Left ventricle myocardium inferior (tissue), 1 donor: Measurements from ENCODE around the gene PARVB. TPM values are rescaled to one million over a fixed set of nuclear protein-coding genes. Genes with fewer than 3 reads are reported as not detected.
A peak's percentile ranks its signal among the peaks of the same experiment; 100 is the strongest.

Experiments
- DNase-seq: peaks from one replicate; pipeline ENCODE4 v3.0.0-alpha.2; 2020
- H3K27ac ChIP-seq: fragments of 200-600 bp; replicated peaks from 2 replicates; pipeline ENCODE4 v1.8.0; 2021
- H3K27me3 ChIP-seq: fragments of 200-600 bp; 2 replicates; pipeline ENCODE4 v1.8.0; 2021; ENCODE audit warnings: low read depth
- H3K36me3 ChIP-seq: fragments of 200-600 bp; 2 replicates; pipeline ENCODE4 v1.8.0; 2021
- H3K4me1 ChIP-seq: fragments of 200-600 bp; 2 replicates; pipeline ENCODE4 v1.8.0; 2021
- H3K4me3 ChIP-seq: fragments of 200-600 bp; 2 replicates; pipeline ENCODE4 v1.8.0; 2021; ENCODE audit warnings: mild to moderate bottlenecking, moderate library complexity
- H3K9me3 ChIP-seq: fragments of 200-600 bp; replicated peaks from 2 replicates; pipeline ENCODE4 v1.8.0; 2021
- intact Hi-C: fragments of 100-400 bp; cut with micrococcal nuclease; formaldehyde crosslinking; loops from one replicate; pipeline ENCODE4 v1.11.0; 2022
- total RNA-seq: library from RNA; stranded (reverse); fragmentation: NEBNext Ultra II Directional; extraction: Animal tissue kit (Norgen Biotek cat#: 25700); gene quantifications from one replicate; pipeline ENCODE4 v1.2.1, GENCODE V29; 2021
- TF ChIP-seq, protein P1 (sequence below): fragments of 200-600 bp; IDR thresholded peaks from 2 replicates; pipeline ENCODE4 v1.8.0; 2021; ENCODE audit warnings: antibody characterized with exemption, mild to moderate bottlenecking, borderline replicate concordance
- donor health status: DM: no; HTN: yes; CAD: no; lungs with severe emphysema.

Gene PARVB
- total RNA-seq, 1 donor from 2014 or later = 155 TPM

DNA sequence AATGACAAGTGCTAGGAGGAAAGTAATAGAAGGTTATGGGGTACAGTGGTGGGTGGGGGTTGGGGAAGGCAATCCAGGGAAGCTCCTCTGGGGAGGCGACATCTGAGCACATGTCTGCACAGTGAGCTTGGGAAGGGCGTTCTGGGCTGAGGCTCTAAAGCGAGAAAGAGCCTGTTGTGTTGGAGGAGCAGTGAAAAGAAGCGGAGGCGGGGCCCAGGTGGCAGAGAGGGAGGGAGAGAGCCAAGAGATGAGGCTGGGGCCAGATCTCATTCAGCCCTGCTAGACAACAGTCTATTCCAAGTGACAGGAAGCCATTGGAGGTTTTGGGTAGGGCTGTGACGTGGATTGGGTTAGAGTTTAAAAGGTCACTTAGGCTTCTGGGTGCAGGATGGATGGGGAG, 101.3 kb downstream of the PARVB start:
- Histone ChIP-seq H3K27ac (no peak overlapping the region), H3K9me3 (peaks cover 27% of the 10 kb centered on the region), H3K4me3 (no peak overlapping the region), H3K27me3 (no peaks in the 10 kb centered on the region), H3K36me3 (peaks cover 35% of the 10 kb centered on the region), H3K4me1 (peaks cover 35% of the 10 kb centered on the region)
- DNase-seq = no peak
- intact Hi-C loops = no loop called here
- TF ChIP-seq, protein P1, sequence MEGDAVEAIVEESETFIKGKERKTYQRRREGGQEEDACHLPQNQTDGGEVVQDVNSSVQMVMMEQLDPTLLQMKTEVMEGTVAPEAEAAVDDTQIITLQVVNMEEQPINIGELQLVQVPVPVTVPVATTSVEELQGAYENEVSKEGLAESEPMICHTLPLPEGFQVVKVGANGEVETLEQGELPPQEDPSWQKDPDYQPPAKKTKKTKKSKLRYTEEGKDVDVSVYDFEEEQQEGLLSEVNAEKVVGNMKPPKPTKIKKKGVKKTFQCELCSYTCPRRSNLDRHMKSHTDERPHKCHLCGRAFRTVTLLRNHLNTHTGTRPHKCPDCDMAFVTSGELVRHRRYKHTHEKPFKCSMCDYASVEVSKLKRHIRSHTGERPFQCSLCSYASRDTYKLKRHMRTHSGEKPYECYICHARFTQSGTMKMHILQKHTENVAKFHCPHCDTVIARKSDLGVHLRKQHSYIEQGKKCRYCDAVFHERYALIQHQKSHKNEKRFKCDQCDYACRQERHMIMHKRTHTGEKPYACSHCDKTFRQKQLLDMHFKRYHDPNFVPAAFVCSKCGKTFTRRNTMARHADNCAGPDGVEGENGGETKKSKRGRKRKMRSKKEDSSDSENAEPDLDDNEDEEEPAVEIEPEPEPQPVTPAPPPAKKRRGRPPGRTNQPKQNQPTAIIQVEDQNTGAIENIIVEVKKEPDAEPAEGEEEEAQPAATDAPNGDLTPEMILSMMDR = no peak

DNA sequence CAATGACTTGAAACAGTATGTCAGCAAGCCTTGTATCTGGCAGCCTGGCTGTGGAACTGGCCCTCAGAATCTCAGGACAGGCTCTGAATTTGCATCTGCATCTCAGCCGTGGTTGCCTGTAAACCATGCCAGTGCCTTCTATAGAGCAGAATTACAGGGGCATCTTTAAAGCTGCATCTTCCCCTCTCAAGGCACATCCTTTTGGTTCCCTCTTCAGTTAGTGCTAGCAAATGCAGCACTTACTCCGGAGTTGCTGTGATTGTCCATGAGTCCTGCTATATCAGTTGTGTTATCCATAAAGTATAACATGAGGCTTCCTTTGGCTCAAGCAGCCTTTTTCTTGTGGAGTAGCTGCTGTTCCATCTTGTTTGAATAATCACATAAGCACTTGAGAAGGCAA, 102.7 kb downstream of the PARVB start:
- H3K27me3 ChIP-seq = no peaks in the 10 kb centered on the region
- H3K4me3 ChIP-seq = no peak overlapping the region
- intact Hi-C loops = no loop called here
- peaks cover 29% of the 10 kb centered on the region for H3K36me3 ChIP-seq
- H3K9me3 ChIP-seq = peaks cover 18% of the 10 kb centered on the region
- peaks cover 40% of the 10 kb centered on the region for H3K4me1 ChIP-seq
- TF ChIP-seq, protein P1 = no peak
- peak overlapping the region; percentile 58 for H3K27ac ChIP-seq
- no peak for DNase-seq

GRCh38 chr22:44127356-44127755, 103.3 kb downstream of the PARVB start:
- no peak overlapping the region for H3K4me3 ChIP-seq
- intact Hi-C loops = no loop called here
- peaks cover 30% of the 10 kb centered on the region for H3K36me3 ChIP-seq
- peaks cover 17% of the 10 kb centered on the region for H3K9me3 ChIP-seq
- DNase-seq = no peak
- TF ChIP-seq, protein P1 = no peak
- H3K27ac ChIP-seq = peak overlapping the region; percentile 58
- H3K27me3 ChIP-seq = no peaks in the 10 kb centered on the region
- H3K4me1 ChIP-seq = peaks cover 45% of the 10 kb centered on the region

- Histone ChIP-seq H3K4me1 (peaks cover 58% of the 10 kb centered on the region), H3K27ac (no peak overlapping the region), H3K9me3 (peaks cover 17% of the 10 kb centered on the region), H3K36me3 (peaks cover 41% of the 10 kb centered on the region), H3K27me3 (no peaks in the 10 kb centered on the region), H3K4me3 (no peak overlapping the region)
- TF ChIP-seq, protein P1 = no peak
- intact Hi-C loops = no loop called here
- no peak for DNase-seq
Measured at GRCh38 chr22:44128958-44129618, 105.0 kb downstream of the PARVB start.

DNA sequence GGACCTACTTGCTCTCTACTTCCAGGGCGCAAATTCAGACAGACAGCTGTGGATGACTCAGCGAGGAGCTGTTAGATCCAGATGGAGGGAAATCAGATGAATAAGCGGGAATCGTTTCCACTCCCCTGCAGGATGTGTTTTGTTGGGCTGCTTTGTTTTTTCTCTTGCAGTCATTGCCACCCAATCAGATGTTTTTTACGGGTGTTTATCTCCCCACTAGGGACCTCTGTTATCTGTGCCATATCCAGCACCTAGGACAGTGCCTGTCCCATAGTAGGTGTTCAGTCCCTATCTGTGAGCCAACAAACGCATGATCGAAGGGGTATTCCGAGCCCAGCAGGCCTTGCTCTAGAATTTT, 105.5 kb downstream of the PARVB start:
- peaks cover 17% of the 10 kb centered on the region for H3K9me3 ChIP-seq
- peaks cover 47% of the 10 kb centered on the region for H3K36me3 ChIP-seq
- no peak overlapping the region for H3K27ac ChIP-seq
- peaks cover 63% of the 10 kb centered on the region for H3K4me1 ChIP-seq
- H3K27me3 ChIP-seq = no peaks in the 10 kb centered on the region
- no peak for DNase-seq
- H3K4me3 ChIP-seq = no peak overlapping the region
- intact Hi-C loops = no loop called here
- TF ChIP-seq, protein P1 = no peak
